GM08714 (cell line): ENCODE results near the gene CGNL1.

Experiments used
- H3K4me3 ChIP-seq: fragments of 200-500 bp; sonication (Bioruptor generic); 2 replicates; pipeline ENCODE4 v1.5.1; 2014; ENCODE audit warnings: mild to moderate bottlenecking, low read length, inconsistent platforms
- ZNF274 ChIP-seq: IDR thresholded peaks from 2 replicates; pipeline ENCODE4 v1.6.1; 2012; ENCODE audit warnings: mild to moderate bottlenecking, low read depth, low read length

Gene CGNL1

DNA sequence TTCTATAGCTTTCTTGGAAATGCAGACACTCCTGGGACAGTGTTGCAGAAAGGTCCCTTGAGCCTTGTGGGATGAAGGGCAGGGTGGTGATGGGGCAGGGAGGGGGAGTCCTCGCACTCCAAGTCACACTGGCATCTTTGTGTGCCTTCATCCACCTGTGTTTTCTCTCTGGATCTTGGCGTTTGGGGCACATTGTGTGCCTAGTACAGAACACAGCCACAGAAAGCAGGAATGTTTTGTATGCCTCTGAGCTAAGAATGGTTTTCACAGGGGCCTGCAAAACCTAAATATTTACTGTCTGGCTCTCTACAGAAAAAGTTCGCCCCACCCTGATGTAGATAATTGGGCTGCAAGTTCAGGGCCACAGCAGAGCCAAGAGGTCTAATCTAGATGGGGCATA, 221.1 kb downstream of the CGNL1 start:
- TF ChIP-seq ZNF274 = no peak
- no peak overlapping the region for H3K4me3 ChIP-seq

DNA sequence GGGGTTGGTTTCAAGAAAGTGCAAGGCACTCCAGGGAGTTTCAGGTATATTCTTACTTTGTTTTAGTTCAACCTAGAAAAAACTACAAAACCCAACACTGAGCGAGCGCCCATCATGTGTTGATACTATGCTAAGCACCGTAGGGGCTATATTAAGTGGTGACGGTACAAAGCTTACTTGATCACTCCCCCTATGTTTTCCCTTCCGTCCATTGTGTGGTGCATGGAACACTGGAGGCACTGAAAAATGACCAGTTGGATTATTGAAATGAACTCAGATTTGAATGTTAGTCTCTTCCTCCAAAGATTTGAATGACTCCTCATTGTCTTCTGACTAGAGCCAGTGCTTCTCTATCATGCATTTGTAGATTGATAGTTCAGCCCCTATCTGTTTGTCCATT, 222.0 kb downstream of the CGNL1 start:
- TF ChIP-seq ZNF274 = no peak
- H3K4me3 ChIP-seq = no peak overlapping the region

DNA sequence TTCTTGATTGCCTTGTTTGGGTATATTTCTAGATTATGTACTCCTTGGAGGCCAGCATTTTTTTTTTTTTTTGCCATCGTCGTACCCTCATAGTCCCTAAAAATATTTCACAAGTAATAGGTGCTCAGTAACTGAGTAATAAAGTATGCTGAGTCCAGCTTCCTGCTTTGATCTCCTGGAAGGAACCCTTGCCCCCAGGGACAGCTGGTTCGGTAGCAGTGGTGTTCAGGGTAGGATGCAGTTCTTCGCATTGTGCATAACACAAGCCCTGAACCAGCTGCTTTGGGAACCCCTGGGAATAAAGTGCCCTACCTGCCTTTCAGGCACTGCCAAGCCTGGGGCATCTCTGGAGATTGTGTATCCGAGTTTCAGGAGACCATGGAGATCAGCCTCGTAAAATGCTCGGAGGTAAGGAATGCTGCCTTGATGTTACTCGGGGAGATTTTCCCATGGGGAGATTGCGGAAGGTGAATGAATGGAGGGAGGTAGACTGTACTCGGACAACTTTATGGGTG, 223.0 kb downstream of the CGNL1 start:
- TF ChIP-seq ZNF274 = no peak
- no peak overlapping the region for H3K4me3 ChIP-seq

DNA sequence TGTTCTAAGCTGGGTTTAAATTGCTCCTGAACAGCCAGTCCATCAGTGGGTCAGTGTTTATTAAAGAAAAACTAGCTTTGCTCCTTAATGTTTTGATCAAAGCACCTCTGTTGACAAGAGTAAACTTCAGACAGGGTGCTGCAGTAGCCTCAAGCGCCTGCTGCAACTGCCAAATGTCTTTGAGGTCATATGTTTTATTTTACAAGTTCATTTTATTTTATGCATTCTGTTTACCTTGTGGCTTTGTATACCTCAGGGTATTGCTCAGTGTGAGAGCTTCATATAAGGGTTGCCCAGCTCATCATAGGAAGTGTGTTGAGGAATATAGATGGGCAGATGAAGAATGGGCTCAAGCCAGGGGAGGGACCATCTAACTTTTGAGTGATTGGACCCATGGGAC, 223.9 kb downstream of the CGNL1 start:
- no peak for TF ChIP-seq ZNF274
- no peak overlapping the region for H3K4me3 ChIP-seq
